Measurements from ENCODE around the gene COL27A1. TPM values are rescaled to one million over a fixed set of nuclear protein-coding genes. Genes with fewer than 3 reads are reported as not detected.

Gene COL27A1
- total RNA-seq, 1 donor from 2014 or later, result 13.0 TPM

- no peak overlapping the region for H3K27ac ChIP-seq
- H3K4me1 ChIP-seq, result no peaks in the 10 kb centered on the region
- H3K9me3 ChIP-seq, result no peaks in the 10 kb centered on the region
- no peak overlapping the region for H3K4me3 ChIP-seq
- intact Hi-C loops (cut with DNase I), result no loop called here
- no peak for DNase-seq
- H3K27me3 ChIP-seq (ENCODE audit: low read depth), result no peaks in the 10 kb centered on the region
- no peak for ATAC-seq
- no peaks in the 10 kb centered on the region for H3K36me3 ChIP-seq
- no peak for TF ChIP-seq CTCF (IDR thresholded peaks at IDR 0.05)
These were observed 54.8 kb downstream of the COL27A1 start for GRCh38 chr9:114210136-114210535.

DNA sequence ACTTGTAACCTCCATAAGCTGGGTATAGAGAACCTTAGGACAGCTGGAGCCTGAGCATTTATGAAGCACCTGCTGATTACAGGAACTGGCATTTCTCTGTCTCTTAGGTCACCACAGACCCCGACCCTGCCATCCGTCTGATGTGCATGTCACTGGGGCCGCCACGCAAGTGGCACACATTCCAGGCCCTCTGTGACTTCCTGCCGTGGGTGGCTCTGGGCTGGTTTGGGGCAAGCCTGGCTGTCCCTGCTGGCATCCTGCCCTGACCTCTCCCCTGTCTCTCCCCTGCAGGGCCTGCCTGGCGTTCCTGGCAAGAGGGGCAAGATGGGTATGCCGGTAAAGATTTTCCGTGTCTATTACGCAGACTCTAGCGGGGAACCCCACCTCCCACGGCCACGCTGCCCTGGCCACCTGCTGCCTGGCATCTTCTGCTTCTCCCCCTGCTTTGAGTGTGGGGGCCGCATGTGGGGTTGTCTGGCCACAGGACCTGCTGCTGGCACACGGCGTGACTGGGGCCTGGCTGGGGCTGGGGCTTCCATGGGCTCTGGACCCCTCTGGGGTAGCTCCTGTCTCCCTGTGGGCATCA, 55.4 kb downstream of the COL27A1 start:
- no peak for TF ChIP-seq CTCF (IDR thresholded peaks at IDR 0.05)
- Histone ChIP-seq H3K9me3 (no peaks in the 10 kb centered on the region), H3K27ac (no peak overlapping the region), H3K27me3 (ENCODE audit: low read depth) (no peaks in the 10 kb centered on the region), H3K4me3 (no peak overlapping the region), H3K4me1 (peaks cover 2% of the 10 kb centered on the region), H3K36me3 (no peaks in the 10 kb centered on the region)
- no peak for ATAC-seq
- intact Hi-C loops (cut with DNase I), result no loop called here
- DNase-seq, result peak; percentile 42

DNA sequence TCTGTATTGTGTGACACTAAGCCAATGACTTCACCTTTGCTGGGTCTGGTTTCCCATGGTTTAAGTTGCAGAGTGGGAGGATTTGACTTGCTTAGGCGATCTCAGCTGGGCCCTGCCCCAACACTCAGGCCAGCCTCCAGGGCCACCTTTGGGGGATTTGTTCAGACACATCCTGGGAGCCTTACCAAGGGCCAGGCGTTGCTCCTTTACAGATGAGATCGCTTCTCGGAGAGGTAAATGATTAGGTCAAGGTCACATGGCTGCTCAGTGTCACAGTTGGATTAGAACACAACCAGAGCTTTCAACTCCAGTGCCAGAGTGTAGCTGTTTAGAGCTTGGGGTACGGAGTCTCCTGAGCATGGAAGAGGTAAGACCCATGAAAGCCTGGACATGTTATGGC, 57.5 kb downstream of the COL27A1 start:
- Histone ChIP-seq H3K27me3 (ENCODE audit: low read depth) (no peaks in the 10 kb centered on the region), H3K27ac (no peak overlapping the region), H3K4me3 (no peak overlapping the region), H3K9me3 (no peaks in the 10 kb centered on the region), H3K4me1 (peaks cover 6% of the 10 kb centered on the region), H3K36me3 (no peaks in the 10 kb centered on the region)
- no peak for TF ChIP-seq CTCF (IDR thresholded peaks at IDR 0.05)
- DNase-seq (peak; percentile 20), ATAC-seq (no peak)
- intact Hi-C loops (cut with DNase I), result no loop called here

DNA sequence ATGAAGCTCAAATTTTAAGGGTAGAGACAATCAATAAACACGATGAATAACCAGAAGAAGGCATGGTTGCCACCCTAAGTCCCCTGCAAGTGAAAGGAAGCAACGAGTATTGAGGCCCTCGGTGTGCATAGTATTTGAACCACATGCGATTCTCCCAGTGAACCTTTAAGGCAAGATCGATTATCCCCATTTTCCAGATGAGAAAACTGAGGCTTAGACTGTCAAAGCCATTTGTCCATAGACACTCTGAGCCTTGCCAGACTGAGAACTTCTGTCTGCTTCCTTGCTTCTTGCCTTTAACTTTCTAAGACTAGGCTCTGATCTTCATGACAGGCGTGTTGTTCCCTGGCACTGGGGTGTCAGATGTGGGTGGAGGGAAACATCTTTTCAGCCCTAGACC, 58.2 kb downstream of the COL27A1 start:
- ATAC-seq (no peak), DNase-seq (no peak)
- Histone ChIP-seq H3K4me3 (no peak overlapping the region), H3K9me3 (no peaks in the 10 kb centered on the region), H3K4me1 (peaks cover 6% of the 10 kb centered on the region), H3K36me3 (no peaks in the 10 kb centered on the region), H3K27me3 (ENCODE audit: low read depth) (no peaks in the 10 kb centered on the region), H3K27ac (no peak overlapping the region)
- intact Hi-C loops (cut with DNase I), result no loop called here
- TF ChIP-seq CTCF (IDR thresholded peaks at IDR 0.05), result no peak

- ATAC-seq (no peak), DNase-seq (no peak)
- Histone ChIP-seq H3K9me3 (no peaks in the 10 kb centered on the region), H3K36me3 (no peaks in the 10 kb centered on the region), H3K4me1 (peaks cover 6% of the 10 kb centered on the region), H3K27me3 (ENCODE audit: low read depth) (no peaks in the 10 kb centered on the region), H3K4me3 (no peak overlapping the region), H3K27ac (no peak overlapping the region)
- no peak for TF ChIP-seq CTCF (IDR thresholded peaks at IDR 0.05)
- intact Hi-C loops (cut with DNase I), result no loop called here
These were observed 58.8 kb downstream of the COL27A1 start for GRCh38 chr9:114214181-114214580.
